SU-DHL-6 (cell line): ENCODE data around the gene ZC3H7B.

Source experiments
- H2AFZ ChIP-seq: fragments of 200-600 bp; sonication (generic); 2 replicates; pipeline ENCODE4 v1.6.1; 2014; ENCODE audit warnings: low read depth, mild to moderate bottlenecking, moderate library complexity, mixed read lengths, antibody characterized with exemption, low read length; ENCODE audit not compliant: severe bottlenecking
- H3F3A ChIP-seq: fragments of 200-600 bp; shearing (Covaris generic); 2 replicates; pipeline ENCODE4 v1.6.0; 2016; ENCODE audit warnings: antibody characterized with exemption, mild to moderate bottlenecking; ENCODE audit not compliant: insufficient read depth
- H3K27ac ChIP-seq: fragments of 200-600 bp; sonication (generic); 2 replicates; pipeline ENCODE4 v1.5.1; 2016; ENCODE audit warnings: low read depth, mild to moderate bottlenecking, low read length, moderate library complexity, mixed read lengths
- H3K27me3 ChIP-seq: fragments of 200-600 bp; sonication (generic), shearing (Covaris generic); 2 replicates; pipeline ENCODE4 v1.6.0; 2014; ENCODE audit warnings: mild to moderate bottlenecking, low read length
- H3K36me3 ChIP-seq: fragments of 200-600 bp; sonication (generic); 2 replicates; pipeline ENCODE4 v1.6.1; 2014; ENCODE audit warnings: mild to moderate bottlenecking, low read length, mixed read lengths
- H3K4me2 ChIP-seq: fragments of 300-600, 200-600 bp; shearing (Covaris generic), sonication (generic); 2 replicates; pipeline ENCODE4 v1.6.0; 2014; ENCODE audit warnings: low read length, low read depth, mild to moderate bottlenecking; ENCODE audit not compliant: poor library complexity, severe bottlenecking
- H3K4me3 ChIP-seq: fragments of 200-600 bp; sonication (generic); 2 replicates; pipeline ENCODE4 v1.5.1; 2014; ENCODE audit warnings: antibody characterized with exemption, low read length, mild to moderate bottlenecking, mixed read lengths; ENCODE audit not compliant: insufficient read depth, poor library complexity, severe bottlenecking
- H3K79me2 ChIP-seq: fragments of 200-600 bp; sonication (generic); 2 replicates; pipeline ENCODE4 v1.6.1; 2014; ENCODE audit warnings: mild to moderate bottlenecking, low read length, moderate library complexity; ENCODE audit not compliant: insufficient read depth
- H3K9ac ChIP-seq: fragments of 200-600 bp; sonication (generic); 2 replicates; pipeline ENCODE4 v1.7.0; 2014; ENCODE audit warnings: mild to moderate bottlenecking, low read length
- H3K9me2 ChIP-seq: fragments of 200-600 bp; sonication (generic); replicated peaks from 2 replicates; pipeline ENCODE4 v1.6.1; 2014; ENCODE audit warnings: low read length; ENCODE audit not compliant: insufficient read depth
- H3K9me3 ChIP-seq: fragments of 200-600 bp; sonication (generic); 2 replicates; pipeline ENCODE4 v1.6.1; 2014; ENCODE audit warnings: low read length, mixed read lengths; ENCODE audit not compliant: insufficient read depth
- H4K20me1 ChIP-seq: fragments of 200-600 bp; sonication (generic); 2 replicates; pipeline ENCODE4 v1.6.1; 2014; ENCODE audit warnings: low read depth, mild to moderate bottlenecking, antibody characterized with exemption, low read length, moderate library complexity, mixed read lengths
- CTCF ChIP-seq: fragments of 200-600 bp; sonication (generic); IDR thresholded peaks from one replicate; pipeline ENCODE4 v1.5.1; 2017; ENCODE audit warnings: antibody characterized with exemption, mild to moderate bottlenecking, low read length, moderate library complexity; ENCODE audit not compliant: insufficient read depth, poor library complexity, severe bottlenecking
- EZH2phosphoT487 ChIP-seq: fragments of 200-600 bp; sonication (generic), shearing (Covaris generic); conservative IDR thresholded peaks from 2 replicates; pipeline ENCODE4 v1.6.1; 2018; ENCODE audit warnings: mild to moderate bottlenecking, antibody characterized with exemption, low read length, moderate library complexity, mixed read lengths

The ZC3H7B gene

GRCh38 chr22:41286639-41287091, 14.7 kb upstream of the ZC3H7B start:
- H3K27me3 ChIP-seq, result no peaks in the 10 kb centered on the region

GRCh38 chr22:41288245-41288946, 12.9 kb upstream of the ZC3H7B start:
- no peak overlapping the region for H3K9ac ChIP-seq
- no peak overlapping the region for H3K4me2 ChIP-seq
- 0 out of 2 replicates have a peak, but pooled peaks cover 4% of the 10 kb centered on the region for H3F3A ChIP-seq
- peaks cover 23% of the 10 kb centered on the region for H3K79me2 ChIP-seq
- no peaks in the 10 kb centered on the region for H3K27me3 ChIP-seq
- H4K20me1 ChIP-seq, result no peaks in the 10 kb centered on the region; the same call in 1 of the 2 replicates
- H3K4me3 ChIP-seq, result no peak overlapping the region
- H3K36me3 ChIP-seq, result no peaks in the 10 kb centered on the region
- no peak overlapping the region for H2AFZ ChIP-seq
- H3K27ac ChIP-seq, result no peak overlapping the region
- no peaks in the 10 kb centered on the region for H3K9me3 ChIP-seq
- no peaks in the 10 kb centered on the region for H3K9me2 ChIP-seq
- TF ChIP-seq EZH2phosphoT487 (no peak), CTCF (no peak)

More at GRCh38 chr22:41286639-41287091, 14.7 kb upstream of the ZC3H7B start:
- Histone ChIP-seq H2AFZ (peak overlapping the region; percentile 64), H3K9me2 (no peaks in the 10 kb centered on the region), H4K20me1 (no peaks in the 10 kb centered on the region; the same call in 1 of the 2 replicates), H3K4me3 (peak overlapping the region; percentile 72), H3K79me2 (peaks cover 35% of the 10 kb centered on the region), H3K9me3 (no peaks in the 10 kb centered on the region), H3F3A (0 out of 2 replicates have a peak, but pooled peaks cover 4% of the 10 kb centered on the region), H3K4me2 (peak overlapping the region; percentile 89), H3K9ac (peak overlapping the region; percentile 66), H3K36me3 (no peaks in the 10 kb centered on the region), H3K27ac (peak overlapping the region; percentile 80)
- TF ChIP-seq EZH2phosphoT487, result no peak
- no peak for TF ChIP-seq CTCF

- no peak overlapping the region for H3K4me3 ChIP-seq
- H3K9me3 ChIP-seq, result no peaks in the 10 kb centered on the region
- no peaks in the 10 kb centered on the region for H3K36me3 ChIP-seq
- no peaks in the 10 kb centered on the region for H3K27me3 ChIP-seq
- H3K9ac ChIP-seq, result no peak overlapping the region
- H3F3A ChIP-seq, result 0 out of 2 replicates have a peak, but pooled peaks cover 4% of the 10 kb centered on the region
- no peaks in the 10 kb centered on the region for H3K9me2 ChIP-seq
- H3K27ac ChIP-seq, result no peak overlapping the region
- no peak for TF ChIP-seq EZH2phosphoT487
- TF ChIP-seq CTCF, result no peak
- no peak overlapping the region for H2AFZ ChIP-seq
- no peaks in the 10 kb centered on the region for H4K20me1 ChIP-seq
- peaks cover 13% of the 10 kb centered on the region for H3K79me2 ChIP-seq
- no peak overlapping the region for H3K4me2 ChIP-seq
Observed at GRCh38 chr22:41289671-41290070, 11.7 kb upstream of the ZC3H7B start.
